HG02981 (cell line): ENCODE data around the gene CNTNAP2.

Experiments
- ATAC-seq: cut with Tn5 transposase; IDR thresholded peaks from one replicate; pipeline ENCODE4 v1.9.1; 2021; ENCODE audit warnings: mild to moderate bottlenecking, moderate library complexity; ENCODE audit not compliant: unreplicated experiment

Gene CNTNAP2

DNA sequence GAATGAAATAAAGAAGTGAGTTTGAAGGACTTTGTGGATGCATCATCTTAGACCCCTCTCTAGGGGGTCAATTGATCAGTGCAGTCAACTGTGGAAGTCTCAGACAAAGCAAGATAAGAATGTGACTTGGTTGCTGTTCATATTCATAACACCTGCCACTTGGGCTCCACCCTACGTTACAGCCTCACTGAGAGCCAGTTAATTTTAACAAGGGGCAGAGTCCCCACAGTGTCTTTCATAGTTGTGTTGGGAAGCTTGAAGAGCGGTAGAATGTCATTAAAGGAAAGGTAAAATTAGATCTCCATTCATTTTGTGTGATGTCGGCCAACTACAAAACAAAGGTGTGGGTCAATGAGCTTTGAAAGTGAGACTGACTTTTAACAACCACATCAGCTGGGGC lies 2031.9 kb downstream of the CNTNAP2 start:
- no peak for ATAC-seq

GRCh38 chr7:148149730-148150129 lies 2033.1 kb downstream of the CNTNAP2 start:
- no peak for ATAC-seq

DNA sequence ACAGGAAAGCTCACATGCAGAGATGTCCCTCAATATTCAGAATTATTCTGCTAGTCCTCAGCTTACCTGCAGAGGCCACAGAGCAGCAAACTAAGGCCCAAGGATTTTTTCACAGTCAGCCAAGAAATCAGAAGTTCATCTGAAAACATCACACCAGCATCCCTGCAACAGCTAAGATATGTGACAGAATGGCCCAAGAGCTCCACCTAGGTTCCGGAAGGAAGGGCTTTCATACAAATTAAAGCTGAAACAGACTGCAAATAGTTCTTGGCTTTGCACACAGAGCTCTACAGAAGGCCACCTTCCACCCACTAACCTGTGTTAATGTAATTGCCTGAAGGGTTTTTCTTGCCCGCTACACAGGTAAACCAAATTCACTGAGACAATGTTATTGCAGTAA lies 2035.2 kb downstream of the CNTNAP2 start:
- no peak for ATAC-seq

DNA sequence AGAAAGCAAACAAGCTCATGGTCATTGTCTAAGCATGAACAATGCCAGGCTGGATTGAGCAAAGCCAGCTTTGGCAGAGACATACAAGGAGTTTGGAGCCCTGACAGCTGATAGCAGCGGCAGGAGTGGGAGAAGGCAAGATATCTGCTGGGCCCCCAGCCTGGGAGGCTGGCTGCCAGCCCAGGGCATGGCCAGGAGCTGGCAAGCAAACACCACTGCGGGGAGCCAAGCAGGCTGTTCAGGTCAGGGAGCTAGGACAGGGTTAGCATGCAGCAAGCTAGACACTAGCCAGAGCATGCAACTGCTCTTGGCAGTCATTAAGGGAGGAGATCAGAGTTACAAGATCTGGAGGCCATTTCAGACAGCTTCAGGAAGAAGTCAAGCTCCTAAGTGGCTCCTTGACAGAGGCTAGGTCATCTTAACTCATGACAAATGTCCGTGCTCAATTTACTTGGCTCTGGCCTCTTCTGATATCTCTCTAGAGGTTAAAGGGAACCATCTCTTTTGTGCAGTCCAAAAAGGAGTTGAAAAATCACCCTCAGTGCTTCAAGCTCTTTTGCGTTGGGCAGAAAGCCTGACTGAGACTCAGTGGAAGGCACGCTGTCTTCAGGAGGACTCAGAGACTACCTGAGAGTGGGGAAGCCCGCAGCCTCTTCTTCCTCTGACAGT lies 2037.1 kb downstream of the CNTNAP2 start:
- ATAC-seq = no peak

- no peak for ATAC-seq
Observed at GRCh38 chr7:148155000-148155399, 2038.4 kb downstream of the CNTNAP2 start.

DNA sequence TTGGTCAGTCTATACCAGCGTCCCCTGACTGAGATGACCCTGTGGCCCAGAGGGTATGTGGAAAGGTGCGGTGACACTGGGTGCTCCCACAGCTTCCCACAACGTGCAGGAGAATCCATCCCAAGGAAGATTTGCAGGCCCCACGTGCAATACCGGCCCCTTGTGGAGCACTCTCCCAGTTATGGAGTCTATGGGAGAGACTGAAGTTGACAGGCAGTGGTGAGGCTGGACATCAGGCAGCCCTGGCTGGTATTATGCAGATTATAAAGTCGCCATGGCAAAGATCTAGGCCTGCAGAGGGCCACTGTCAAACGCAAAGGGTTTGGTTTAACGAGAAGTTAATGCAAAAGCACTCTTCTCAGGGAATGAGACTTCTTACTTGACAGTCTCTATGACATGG lies 2039.2 kb downstream of the CNTNAP2 start:
- ATAC-seq = no peak

- ATAC-seq = no peak
Observed at GRCh38 chr7:148156233-148156632, 2039.6 kb downstream of the CNTNAP2 start.

DNA sequence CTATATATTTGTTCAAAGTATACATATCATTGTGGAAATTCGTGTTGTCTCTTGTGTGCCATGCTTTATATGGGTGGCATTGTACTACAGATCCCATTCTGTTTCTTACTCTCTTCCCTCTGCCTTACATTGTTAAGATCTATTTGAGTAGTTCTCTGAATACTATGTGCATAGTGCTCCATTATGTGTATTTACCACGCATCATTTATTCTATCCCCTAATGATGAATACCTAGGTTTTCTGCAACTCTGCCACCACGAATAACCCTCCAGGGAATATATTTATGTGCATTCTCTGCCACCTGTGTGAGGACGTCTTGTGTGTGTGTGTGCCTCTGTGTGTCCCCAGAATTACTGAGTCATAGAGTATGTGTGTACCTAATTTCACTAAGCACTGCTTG lies 2042.7 kb downstream of the CNTNAP2 start:
- no peak for ATAC-seq

- ATAC-seq = no peak
Observed at GRCh38 chr7:148161776-148162175, 2045.2 kb downstream of the CNTNAP2 start.

DNA sequence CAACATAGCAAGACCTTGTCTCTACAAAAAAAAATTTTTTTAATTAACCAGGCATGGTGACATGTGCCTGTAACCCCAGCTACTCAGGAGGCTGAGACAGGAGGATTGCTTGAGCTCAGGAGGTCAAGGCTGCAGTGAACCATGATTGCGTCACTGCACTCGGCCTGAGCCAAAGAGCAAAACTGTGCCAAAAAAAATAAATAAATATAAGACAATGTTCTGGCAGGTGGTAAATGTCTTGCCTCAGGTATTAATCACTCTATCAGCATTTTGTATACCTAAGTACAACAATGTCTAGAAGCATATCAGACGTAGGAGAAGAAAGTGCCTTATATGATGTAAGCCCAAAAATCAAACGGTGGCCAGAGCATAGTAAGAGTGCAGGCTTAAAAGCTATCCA lies 2046.2 kb downstream of the CNTNAP2 start:
- ATAC-seq = no peak

DNA sequence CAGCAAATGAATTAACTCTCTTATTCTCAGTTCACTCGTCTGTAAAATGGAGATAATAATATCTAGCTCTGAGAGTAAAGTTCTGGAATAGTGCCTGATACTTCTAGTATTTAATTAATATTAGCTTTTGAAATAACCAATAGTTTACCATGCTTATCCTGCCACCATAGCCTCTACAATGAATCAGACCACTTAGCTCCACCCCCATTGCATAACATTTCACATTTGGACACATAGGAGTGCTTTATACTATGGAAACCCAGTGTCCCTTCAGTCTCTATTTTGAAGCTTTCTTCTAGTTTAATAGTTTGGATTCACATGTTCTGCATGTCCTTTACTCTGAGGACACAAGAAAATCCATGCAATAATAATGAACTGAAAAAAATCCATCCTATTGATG lies 2046.6 kb downstream of the CNTNAP2 start:
- no peak for ATAC-seq

- no peak for ATAC-seq
Observed at GRCh38 chr7:148172920-148173319, 2056.3 kb downstream of the CNTNAP2 start.

- ATAC-seq = no peak
Observed at GRCh38 chr7:148173369-148173768, 2056.8 kb downstream of the CNTNAP2 start.

GRCh38 chr7:148174376-148174775 lies 2057.8 kb downstream of the CNTNAP2 start:
- ATAC-seq = no peak

GRCh38 chr7:148175512-148175911 lies 2058.9 kb downstream of the CNTNAP2 start:
- no peak for ATAC-seq

- no peak for ATAC-seq
Observed at GRCh38 chr7:148177972-148178371, 2061.4 kb downstream of the CNTNAP2 start.

GRCh38 chr7:148180075-148180474 lies 2063.5 kb downstream of the CNTNAP2 start:
- ATAC-seq = no peak

GRCh38 chr7:148182264-148182663 lies 2065.7 kb downstream of the CNTNAP2 start:
- ATAC-seq = no peak

DNA sequence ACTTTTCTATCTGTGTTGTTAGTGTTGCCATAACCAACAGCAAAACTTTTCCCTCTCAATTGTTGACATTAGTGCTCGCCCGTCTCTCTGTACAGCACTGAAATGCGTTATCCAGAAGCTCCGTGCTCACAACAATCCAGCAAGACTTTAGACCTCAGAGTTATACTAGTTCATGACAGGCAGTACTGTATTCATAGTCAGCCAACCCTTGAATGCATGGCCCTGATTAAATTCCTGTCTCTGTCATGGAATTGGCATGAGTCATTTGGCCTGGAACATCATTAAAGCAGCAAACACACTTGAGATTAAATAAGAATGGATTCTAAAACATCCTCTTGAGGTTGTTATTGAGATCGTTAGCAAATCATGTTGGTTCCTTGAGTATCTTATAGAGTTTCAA lies 2068.4 kb downstream of the CNTNAP2 start:
- no peak for ATAC-seq

DNA sequence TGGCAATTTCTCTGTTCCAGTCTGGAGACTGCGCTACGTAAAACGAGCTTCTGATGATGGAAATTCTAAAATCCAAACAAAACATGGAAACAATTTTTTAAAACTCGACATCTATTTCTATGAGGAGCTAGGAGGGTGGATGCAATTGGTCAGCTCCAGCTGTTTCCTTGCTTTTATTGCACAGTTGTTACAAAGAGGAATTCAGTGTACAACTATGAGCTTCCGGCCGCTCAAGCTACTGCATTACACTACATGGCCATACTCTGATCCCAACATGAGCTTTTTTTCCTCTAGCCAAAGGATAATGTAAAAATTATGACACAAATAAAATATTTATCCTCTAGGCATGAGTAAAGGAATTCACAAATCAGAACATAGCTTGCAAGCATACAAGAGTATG lies 2070.9 kb downstream of the CNTNAP2 start:
- no peak for ATAC-seq

DNA sequence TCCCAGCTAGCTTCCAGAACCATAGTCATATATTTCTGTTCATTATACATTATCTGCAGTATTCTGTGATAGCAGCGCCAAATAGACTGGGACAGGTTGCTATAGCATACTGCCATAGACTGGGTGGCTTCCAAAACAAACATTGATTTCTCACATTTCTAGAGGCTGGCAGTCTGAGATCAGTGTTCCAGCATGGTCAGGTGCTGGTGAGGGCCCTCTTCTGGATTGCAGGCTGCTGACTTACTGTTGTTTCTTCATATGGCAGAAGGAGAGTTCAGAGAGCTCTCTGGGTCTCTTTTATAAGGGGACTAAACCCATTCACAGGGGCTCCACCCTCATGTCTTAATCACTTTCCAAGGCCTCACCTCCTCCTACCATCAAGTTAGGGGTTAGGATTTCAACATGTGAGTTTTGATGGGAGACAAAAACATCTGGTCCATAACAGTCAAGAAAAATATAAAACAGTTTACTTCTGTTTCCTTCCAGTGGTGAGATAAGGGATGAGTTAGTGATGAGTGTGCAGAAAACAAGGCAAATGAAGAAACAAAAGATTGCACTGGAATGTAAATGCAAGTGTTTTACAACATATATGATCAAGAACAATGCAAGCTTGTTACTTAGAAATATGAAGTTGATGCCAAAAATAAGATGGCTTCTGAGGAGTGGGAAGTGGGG lies 2074.9 kb downstream of the CNTNAP2 start:
- no peak for ATAC-seq

- ATAC-seq = no peak
Observed at GRCh38 chr7:148192491-148192890, 2075.9 kb downstream of the CNTNAP2 start.

DNA sequence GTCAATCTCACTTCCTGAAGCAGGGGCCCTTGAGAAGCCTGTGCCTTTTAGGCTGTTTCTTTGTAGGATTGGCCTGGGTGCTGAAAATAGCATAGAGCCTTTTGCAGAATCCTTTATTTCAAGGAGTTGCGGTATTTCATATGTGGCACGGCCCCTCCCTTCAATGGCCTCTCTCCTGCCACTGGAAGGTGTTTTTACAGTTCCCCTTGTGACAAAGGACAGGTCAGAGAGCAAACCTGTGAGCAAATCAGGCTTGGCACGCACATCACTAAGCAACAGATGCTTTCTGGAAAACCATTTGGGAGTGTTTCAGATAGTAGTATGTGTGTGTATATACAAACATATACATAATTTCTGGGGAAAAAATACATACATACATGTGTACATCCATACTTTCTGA lies 2085.4 kb downstream of the CNTNAP2 start:
- no peak for ATAC-seq
